Measurements from ENCODE around the gene TCP11L2.

TCP11L2 gene

DNA sequence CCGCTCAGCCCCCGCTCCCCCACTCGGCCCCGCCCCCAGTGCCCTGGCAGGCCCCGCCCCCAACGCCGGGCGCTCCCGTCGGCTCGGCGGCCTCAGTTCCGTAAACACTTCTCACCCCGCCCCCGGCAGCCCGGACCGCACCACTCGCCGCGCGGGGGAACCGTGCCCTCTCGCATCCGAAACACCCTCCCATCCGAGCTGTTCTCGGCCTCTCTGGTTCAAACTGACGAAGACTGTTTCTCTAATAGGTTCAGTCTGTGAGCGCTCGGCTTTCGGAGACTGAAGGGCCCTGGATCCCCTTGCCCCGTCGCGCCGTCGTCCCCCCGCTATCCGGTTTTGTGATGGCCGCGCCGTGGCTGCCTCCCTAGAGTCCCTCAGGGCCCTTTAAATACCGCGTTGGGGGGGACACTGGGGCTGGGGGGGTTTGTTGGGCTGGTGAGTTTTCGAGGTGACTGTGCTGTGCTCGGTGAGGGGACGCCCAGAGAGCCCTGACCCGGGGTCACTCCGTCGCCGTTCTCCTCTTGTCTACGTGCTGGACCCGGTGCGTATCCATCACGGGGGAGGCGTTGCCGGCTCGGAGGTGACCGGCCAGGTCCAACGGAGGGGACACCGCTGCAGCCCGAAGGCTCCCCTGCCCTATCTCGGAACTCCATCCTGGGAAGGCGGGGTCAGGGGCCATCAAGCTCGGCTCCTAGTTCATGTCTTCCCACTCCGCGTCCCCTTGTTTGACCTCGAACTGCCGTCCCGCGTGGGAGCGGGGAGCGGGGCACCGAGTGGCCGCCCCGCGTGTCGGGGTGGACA is at the start of gene TCP11L2:
Gene TCP11L2 (plus strand): TSS at position 333 of the 801 bp plus-strand sequence. CDS start 8,343 bp downstream, outside the sequence.
- peak; percentile 53 for DNase-seq (ENCODE audit: low read depth, low spot score)

DNA sequence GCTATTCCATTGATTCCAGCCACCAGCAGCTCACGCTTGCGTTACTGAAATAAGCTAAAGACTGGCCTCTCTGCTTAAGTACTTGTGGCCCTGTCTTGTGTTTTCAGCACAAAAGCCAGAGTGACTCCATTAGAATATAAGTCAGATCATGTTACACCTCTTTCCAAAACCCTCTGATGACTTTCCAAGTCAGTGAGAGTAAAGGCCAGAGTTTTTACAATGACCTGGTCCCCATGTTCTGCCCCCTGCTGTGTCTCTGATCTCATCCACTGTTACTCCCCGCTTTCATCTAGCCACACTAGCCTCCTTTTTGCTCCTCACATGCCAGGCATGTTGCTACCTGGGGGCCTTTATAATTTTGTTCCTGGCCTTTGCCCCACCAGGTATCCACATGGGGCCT is 47.8 kb upstream of the TCP11L2 start:
- DNase-seq (ENCODE audit: low read depth, low spot score), result no peak

- no peak for DNase-seq (ENCODE audit: low read depth, low spot score)
Observed at GRCh38 chr12:106255493-106255892, 47.0 kb upstream of the TCP11L2 start.

- no peak for DNase-seq (ENCODE audit: low read depth, low spot score)
Observed at GRCh38 chr12:106255952-106256351, 46.6 kb upstream of the TCP11L2 start.

DNA sequence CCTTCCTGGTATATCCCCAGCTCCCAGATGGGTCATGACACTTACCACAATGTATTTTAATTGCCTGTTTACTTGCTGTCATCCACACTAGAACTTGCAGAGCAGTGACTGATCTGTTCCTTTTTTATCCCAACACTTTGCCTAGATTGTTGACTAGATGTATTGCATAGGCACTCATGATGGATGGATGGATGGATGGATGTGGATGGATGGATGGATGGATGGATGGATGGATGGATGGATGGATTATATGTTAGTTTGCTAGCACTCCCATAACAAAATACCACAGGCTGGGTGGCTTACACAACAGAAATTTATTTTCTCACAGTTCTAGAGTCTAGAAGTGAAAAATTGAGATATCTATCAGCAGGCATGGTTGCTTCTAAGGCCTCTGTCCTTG is 46.0 kb upstream of the TCP11L2 start:
- no peak for DNase-seq (ENCODE audit: low read depth, low spot score)

- DNase-seq (ENCODE audit: low read depth, low spot score), result no peak
Observed at GRCh38 chr12:106258226-106258625, 44.3 kb upstream of the TCP11L2 start.

GRCh38 chr12:106258935-106259334 is 43.6 kb upstream of the TCP11L2 start:
- DNase-seq (ENCODE audit: low read depth, low spot score), result no peak

DNA sequence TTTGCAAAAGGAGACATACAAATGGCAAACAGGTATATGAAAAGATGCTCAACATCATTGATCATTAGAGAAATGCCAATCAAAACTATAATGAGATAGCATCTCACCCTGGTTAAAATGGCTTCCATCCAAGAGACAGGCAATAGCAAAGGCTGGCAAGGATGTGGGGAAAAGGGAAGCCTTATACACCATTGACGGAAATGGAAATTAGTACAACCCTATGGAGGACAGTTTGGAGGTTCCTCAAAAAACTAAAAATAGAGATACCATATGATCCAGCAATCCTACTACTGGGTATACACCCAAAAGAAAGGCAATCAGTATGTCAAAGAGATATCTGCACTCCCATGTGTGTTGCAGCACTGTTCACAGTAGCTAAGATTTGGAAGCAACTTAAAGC is 37.4 kb upstream of the TCP11L2 start:
- DNase-seq (ENCODE audit: low read depth, low spot score), result no peak

DNA sequence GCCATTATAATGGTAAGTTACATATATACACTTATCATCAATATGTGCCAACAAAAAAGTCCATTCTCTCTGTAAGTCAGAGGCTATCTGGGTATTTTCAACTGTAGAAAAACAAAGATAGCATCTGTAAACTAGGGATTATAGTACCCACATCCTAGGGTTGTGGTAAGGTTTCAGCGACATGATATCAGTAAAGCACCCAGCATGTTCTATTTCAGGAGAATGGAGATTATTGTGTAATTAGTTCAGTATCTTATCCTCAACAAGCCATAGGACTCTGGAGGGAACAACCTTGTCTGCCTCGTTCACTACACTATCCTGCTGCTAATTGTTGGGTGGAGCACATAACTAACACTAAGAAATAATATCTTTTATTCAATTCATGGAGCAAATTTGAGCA is 35.0 kb upstream of the TCP11L2 start:
- no peak for DNase-seq (ENCODE audit: low read depth, low spot score)

- DNase-seq (ENCODE audit: low read depth, low spot score), result no peak
Observed at GRCh38 chr12:106269150-106269771, 33.3 kb upstream of the TCP11L2 start.

- DNase-seq (ENCODE audit: low read depth, low spot score), result no peak
Observed at GRCh38 chr12:106271575-106272505, 30.7 kb upstream of the TCP11L2 start.

DNA sequence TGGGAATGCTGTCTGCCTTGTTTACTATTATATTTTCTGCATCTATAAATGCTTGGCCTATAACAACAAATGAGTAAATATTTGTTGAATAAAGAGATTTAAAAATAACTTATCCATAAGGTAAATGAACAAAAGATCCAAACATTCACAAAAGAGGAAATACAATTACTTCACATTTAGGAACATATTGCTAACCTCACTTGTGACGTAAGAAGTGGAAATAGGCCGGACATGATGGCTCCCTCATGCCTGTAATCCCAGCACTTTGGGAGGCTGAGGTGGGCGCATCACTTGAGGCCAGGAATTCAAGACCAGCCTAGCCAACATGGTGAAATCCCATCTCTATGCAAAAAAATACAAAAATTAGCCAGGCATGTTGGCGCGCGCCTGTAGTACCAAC is 29.0 kb upstream of the TCP11L2 start:
- no peak for DNase-seq (ENCODE audit: low read depth, low spot score)

DNA sequence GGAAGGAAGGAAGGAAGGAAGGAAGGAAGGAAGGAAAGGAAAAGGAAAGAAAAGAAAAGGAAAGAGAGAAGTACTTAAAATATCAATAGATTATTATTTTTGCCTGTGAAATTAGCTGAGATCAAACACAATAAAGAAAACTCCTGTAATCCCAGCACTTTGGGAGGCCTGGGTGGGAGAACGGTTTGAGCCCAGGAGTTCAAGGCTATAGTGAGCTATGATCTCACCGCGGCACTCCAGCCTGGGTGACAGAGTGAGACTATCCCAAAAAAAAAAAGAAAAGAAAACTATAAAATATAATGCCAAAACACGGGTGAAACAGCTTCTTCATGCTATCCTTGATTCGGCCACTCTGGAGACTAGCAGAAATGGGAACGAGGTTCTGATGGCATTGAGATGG is 28.5 kb upstream of the TCP11L2 start:
- no peak for DNase-seq (ENCODE audit: low read depth, low spot score)

DNA sequence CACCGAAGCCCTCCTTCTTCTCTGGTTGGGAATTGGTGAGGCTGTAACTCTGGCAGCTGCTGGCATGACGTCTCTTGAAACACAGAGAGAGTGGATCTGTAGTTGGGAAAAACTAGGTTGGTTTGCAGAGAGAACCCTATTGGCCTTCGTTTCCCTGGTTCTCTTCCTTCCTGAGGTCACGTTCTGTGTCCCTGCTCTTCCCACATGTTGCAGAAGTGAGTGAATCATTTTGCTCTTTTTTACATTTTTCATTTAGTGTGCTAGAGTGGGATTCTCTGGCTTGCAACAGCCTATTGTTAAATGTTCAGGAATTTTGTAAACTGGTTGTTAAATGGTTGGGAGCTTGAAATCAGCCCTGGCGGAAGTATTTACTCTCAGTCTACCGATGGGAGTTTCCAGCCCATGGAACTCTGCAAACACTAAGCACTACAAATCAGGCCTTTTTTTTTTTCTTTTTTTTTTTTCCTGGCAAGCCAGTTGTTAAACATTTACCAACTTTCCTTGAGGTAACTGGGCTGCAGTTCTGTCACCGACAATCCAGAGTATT is 27.9 kb upstream of the TCP11L2 start:
- DNase-seq (ENCODE audit: low read depth, low spot score), result no peak

DNA sequence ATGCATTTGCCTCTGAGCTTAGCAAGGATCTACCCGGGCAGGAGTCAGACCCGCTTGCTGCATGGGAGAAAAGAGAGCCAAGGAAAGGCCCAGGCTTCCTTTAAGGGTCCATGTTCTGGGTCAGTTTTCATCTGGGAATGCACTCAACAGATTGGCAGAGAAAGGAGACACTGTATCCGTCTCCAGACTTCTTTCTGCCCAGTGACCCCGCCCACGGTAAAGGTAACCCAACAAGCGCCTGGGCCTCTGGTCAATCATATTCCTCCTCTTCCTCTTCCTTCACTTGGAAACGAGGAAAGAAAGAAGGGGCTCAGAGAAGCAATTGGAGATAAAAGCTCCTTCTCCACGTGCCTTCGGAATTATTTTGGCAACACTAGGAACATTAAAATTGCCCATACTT is 27.1 kb upstream of the TCP11L2 start:
- no peak for DNase-seq (ENCODE audit: low read depth, low spot score)

GRCh38 chr12:106276032-106276740 is 26.3 kb upstream of the TCP11L2 start:
- no peak for DNase-seq (ENCODE audit: low read depth, low spot score)

GRCh38 chr12:106280106-106280505 is 22.4 kb upstream of the TCP11L2 start:
- DNase-seq (ENCODE audit: low read depth, low spot score), result no peak

DNA sequence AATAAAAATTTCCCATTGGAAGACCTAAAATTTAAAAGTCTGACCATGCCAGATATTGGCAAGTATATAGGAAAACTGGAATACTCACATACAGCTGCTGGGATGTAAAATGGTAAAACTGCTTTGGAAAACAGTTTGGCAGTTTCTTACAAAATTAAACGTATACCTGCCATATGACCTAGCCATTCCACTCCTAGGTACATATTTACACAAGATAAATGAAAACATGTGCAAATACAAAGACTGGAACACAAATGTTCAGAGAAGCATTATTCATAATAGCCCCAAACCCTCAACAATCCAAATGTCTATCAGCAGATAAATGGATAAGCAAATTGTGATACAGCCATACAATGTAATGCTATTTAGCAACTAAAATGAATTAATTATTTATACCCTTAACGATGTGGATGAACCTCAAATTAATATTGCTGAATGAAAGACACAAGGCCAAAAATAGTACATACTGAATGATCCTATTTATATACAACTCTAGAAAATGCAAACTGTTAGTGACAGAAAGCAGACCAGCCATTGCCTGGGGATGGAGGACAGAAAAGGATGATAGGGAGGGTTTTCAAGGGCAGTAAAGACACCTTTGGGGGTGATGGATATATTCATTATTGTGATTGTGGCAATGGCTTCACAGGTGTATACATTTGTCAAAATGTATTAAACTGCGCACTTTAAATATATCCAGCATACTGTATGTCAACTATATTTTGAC is 21.3 kb upstream of the TCP11L2 start:
- no peak for DNase-seq (ENCODE audit: low read depth, low spot score)

GRCh38 chr12:106281804-106282203 is 20.7 kb upstream of the TCP11L2 start:
- no peak for DNase-seq (ENCODE audit: low read depth, low spot score)

- DNase-seq (ENCODE audit: low read depth, low spot score), result no peak
Observed at GRCh38 chr12:106282457-106283097, 20.0 kb upstream of the TCP11L2 start.

Measured in brain pericyte (primary cell).